GM20431 (cell line): ENCODE results near the gene FAM120A.

ENCODE experiments used
- in situ Hi-C: fragments of 300-500 bp; cut with MseI, MboI; formaldehyde crosslinking; loops from one replicate; pipeline ENCODE4 v1.15.0; 2020; ENCODE audit warnings: low sequenced_read_pairs; ENCODE audit not compliant: unreplicated experiment

The FAM120A gene

GRCh38 chr9:93468763-93469456 is 17.4 kb downstream of the FAM120A start:
- in situ Hi-C loops, result no loop called here

- in situ Hi-C loops, result no loop called here
These were observed 18.9 kb downstream of the FAM120A start for GRCh38 chr9:93470391-93470790.

- in situ Hi-C loops, result no loop called here
These were observed 19.6 kb downstream of the FAM120A start for GRCh38 chr9:93471124-93471523.

- in situ Hi-C loops, result no loop called here
These were observed 21.9 kb downstream of the FAM120A start for GRCh38 chr9:93473411-93473810.

- in situ Hi-C loops, result no loop called here
These were observed 23.6 kb downstream of the FAM120A start for GRCh38 chr9:93475108-93475507.

- in situ Hi-C loops, result no loop called here
These were observed 24.4 kb downstream of the FAM120A start for GRCh38 chr9:93475856-93476255.

- in situ Hi-C loops, result no loop called here
These were observed 25.4 kb downstream of the FAM120A start for GRCh38 chr9:93476924-93477323.

- in situ Hi-C loops, result no loop called here
These were observed 25.9 kb downstream of the FAM120A start for GRCh38 chr9:93477397-93477796.

GRCh38 chr9:93479726-93480125 is 28.2 kb downstream of the FAM120A start:
- in situ Hi-C loops, result no loop called here

- in situ Hi-C loops, result no loop called here
These were observed 28.8 kb downstream of the FAM120A start for GRCh38 chr9:93480262-93480661.

- in situ Hi-C loops, result no loop called here
These were observed 29.3 kb downstream of the FAM120A start for GRCh38 chr9:93480728-93481324.

GRCh38 chr9:93483497-93483896 is 32.0 kb downstream of the FAM120A start:
- in situ Hi-C loops, result no loop called here

- in situ Hi-C loops, result no loop called here
These were observed 34.8 kb downstream of the FAM120A start for GRCh38 chr9:93486268-93486667.

- in situ Hi-C loops, result no loop called here
These were observed 36.8 kb downstream of the FAM120A start for GRCh38 chr9:93488244-93488643.

GRCh38 chr9:93491593-93492232 is 40.2 kb downstream of the FAM120A start:
- in situ Hi-C loops, result no loop called here

- in situ Hi-C loops, result no loop called here
These were observed 40.8 kb downstream of the FAM120A start for GRCh38 chr9:93492327-93492726.

- in situ Hi-C loops, result no loop called here
These were observed 42.5 kb downstream of the FAM120A start for GRCh38 chr9:93493949-93494348.

- in situ Hi-C loops, result no loop called here
These were observed 44.8 kb downstream of the FAM120A start for GRCh38 chr9:93496285-93496684.

- in situ Hi-C loops, result no loop called here
These were observed 49.2 kb downstream of the FAM120A start for GRCh38 chr9:93500571-93501298.

- in situ Hi-C loops, result no loop called here
These were observed 49.9 kb downstream of the FAM120A start for GRCh38 chr9:93501406-93501805.

GRCh38 chr9:93503381-93503780 is 51.9 kb downstream of the FAM120A start:
- in situ Hi-C loops, result no loop called here
